GM18499 (cell line): ENCODE results near the gene CLEC18B.
A peak's percentile ranks its signal among the peaks of the same experiment; 100 is the strongest.
"Not testable (repeated sequence)": the region's sequence is repeated elsewhere in the genome, so short reads cannot be mapped to it uniquely, and the experiment has no call there.

Experiments used
- ATAC-seq: cut with Tn5 transposase; IDR thresholded peaks from one replicate; pipeline ENCODE4 v1.9.1; 2021; ENCODE audit warnings: moderate number of reproducible peaks; ENCODE audit not compliant: insufficient read depth, unreplicated experiment

CLEC18B gene

GRCh38 chr16:74409185-74409981 lies 11.9 kb downstream of the CLEC18B start:
- not testable (repeated sequence) for ATAC-seq

GRCh38 chr16:74407362-74407705 lies 13.9 kb downstream of the CLEC18B start:
- not testable (repeated sequence) for ATAC-seq

GRCh38 chr16:74406600-74407361 lies 14.5 kb downstream of the CLEC18B start:
- not testable (repeated sequence) for ATAC-seq

GRCh38 chr16:74404148-74404933 lies 16.9 kb downstream of the CLEC18B start:
- ATAC-seq, result not testable (repeated sequence)

- ATAC-seq, result not testable (repeated sequence)
Measured at GRCh38 chr16:74400238-74400637, 21.0 kb downstream of the CLEC18B start.

- not testable (repeated sequence) for ATAC-seq
Measured at GRCh38 chr16:74398212-74398895, 22.9 kb downstream of the CLEC18B start.

- ATAC-seq, result not testable (repeated sequence)
Measured at GRCh38 chr16:74396521-74397017, 24.7 kb downstream of the CLEC18B start.

DNA sequence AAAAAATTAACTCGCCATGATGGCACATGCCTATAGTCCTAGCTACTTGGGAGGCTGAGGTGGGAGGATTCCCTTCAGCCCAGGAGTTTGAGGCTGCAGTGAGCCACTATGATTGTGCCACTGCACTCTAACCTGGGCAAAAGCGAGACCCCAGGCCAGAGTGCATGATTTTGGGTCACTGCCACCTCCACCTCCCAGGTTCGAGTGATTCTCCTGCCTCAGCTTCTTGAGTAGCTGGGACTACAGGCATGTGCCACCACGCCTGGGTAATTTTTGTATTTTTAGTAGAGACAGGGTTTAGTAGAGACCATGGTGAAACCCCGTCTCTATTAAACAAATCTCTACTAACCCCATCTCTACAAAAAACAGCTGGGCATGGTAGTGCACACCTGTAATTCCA lies 26.7 kb downstream of the CLEC18B start:
- not testable (repeated sequence) for ATAC-seq

DNA sequence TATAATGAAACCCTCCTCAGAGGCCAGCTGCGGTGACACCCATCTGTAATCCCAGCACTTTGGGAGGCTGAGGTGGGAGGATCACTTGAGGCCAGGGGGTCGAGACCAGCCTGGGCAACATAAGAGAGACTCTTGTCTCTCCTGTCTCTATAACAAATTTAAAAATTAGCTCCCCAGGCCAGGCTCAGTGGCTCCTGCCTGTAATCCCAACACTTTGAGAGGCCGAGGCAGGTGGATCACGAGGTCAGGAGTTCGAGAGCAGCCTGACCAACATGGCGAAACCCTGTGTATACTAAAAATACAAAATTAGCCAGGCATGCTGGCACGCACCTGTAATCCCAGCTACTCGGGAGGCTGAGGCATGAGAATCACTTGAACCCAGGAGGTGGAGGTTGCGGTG lies 27.1 kb downstream of the CLEC18B start:
- ATAC-seq, result not testable (repeated sequence)

GRCh38 chr16:74391454-74392050 lies 29.7 kb downstream of the CLEC18B start:
- ATAC-seq, result not testable (repeated sequence)

GRCh38 chr16:74382339-74383034 lies 38.8 kb downstream of the CLEC18B start:
- not testable (repeated sequence) for ATAC-seq

GRCh38 chr16:74373847-74374184 lies 47.5 kb downstream of the CLEC18B start:
- ATAC-seq, result not testable (repeated sequence)

DNA sequence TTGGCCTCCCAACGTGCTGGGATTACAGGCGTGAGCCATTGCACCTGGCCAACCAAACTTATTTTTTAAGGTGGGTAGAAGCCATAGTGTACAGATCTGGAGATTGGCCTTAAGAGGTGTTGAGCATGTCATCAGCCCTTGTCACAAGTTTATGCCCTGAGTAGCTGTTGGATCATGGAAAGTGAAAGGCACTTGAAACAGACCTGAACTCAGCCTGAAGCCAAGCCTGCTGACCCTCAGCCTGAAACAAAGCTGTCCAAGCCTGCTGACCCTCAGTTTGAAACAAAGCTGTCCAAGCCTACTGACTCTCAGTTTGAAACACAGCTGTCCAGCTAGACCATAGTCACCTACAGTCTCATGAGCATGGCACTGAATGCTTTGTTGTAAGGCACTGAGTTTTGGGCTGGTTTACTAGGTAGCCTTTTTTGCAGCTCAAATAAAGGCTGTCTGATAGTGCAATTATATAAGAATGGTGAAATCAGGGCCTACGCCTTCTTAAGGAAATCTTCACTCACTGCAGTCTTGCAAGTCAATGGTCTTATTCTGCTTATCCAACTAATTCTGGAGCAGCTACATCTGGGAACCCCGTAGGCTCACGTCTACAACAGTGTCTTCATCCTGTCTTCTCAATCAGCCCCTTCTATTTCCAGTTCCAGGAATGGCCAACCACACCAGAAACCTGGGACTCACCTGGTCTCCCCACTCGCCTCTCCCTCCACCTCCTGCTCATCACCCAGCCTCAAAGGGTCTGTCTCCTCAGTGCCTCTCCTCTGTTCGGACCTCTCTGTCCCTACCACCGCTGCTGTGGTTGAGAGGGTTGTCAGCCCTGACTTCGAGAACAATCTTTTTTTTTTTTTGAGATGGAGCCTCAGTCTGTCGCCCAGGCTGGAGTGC lies 48.1 kb downstream of the CLEC18B start:
- ATAC-seq, result no peak

GRCh38 chr16:74372369-74372768 lies 48.9 kb downstream of the CLEC18B start:
- no peak for ATAC-seq

DNA sequence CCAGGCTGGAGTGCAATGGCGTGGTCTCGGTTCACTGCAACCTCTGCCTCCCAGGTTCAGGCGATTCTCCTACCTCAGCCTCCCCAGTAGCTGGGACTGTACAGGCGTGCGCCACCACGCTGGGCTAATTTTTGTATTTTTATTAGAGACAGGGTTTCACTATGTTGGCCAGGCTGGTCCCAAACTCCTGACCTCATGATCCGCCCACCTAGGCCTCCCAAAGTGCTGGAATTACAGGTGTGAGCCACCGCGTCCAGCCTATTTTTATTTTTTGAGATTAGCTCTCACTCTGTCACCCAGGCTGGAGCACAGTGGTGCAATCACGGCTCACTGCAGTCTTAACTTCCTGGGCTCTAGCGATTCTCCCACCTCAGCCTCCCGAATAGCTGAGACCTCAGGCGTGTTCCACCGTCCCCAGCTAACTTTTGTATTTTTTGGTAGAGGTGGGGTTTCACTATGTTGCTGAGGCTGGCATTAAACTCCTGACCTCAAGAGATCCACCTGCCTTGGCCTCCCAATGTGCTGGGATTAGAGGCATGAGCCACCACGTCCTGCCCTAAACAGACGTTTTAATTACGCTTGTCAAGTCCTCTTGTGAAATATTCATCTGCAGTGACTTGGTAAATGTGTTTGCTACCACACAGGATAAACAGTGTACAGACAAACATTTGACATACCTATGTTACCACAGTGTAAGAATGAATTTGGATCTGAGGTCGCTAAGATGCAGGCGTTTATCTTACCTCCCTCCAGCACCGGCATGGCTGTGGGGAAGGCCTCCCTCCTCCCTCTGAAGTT lies 50.7 kb downstream of the CLEC18B start:
- not testable (repeated sequence) for ATAC-seq

- ATAC-seq, result peak; percentile 74
Measured at GRCh38 chr16:74368002-74368911, 53.0 kb downstream of the CLEC18B start.
